Measurements from ENCODE around the gene SLC66A3.

SLC66A3 gene

GRCh38 chr2:11155381-11156035 lies at the start of gene SLC66A3:
Gene SLC66A3, plus strand, starts transcription at chr2:11155467. Its CDS starts 80 bp downstream, at chr2:11155547.
- DNase-seq = no peak

- no peak for DNase-seq
Measured at GRCh38 chr2:11109002-11109401, 46.3 kb upstream of the SLC66A3 start.

GRCh38 chr2:11112870-11113428 lies 42.3 kb upstream of the SLC66A3 start:
- no peak for DNase-seq

GRCh38 chr2:11117776-11118175 lies 37.5 kb upstream of the SLC66A3 start:
- no peak for DNase-seq

- DNase-seq = no peak
Measured at GRCh38 chr2:11118761-11119160, 36.5 kb upstream of the SLC66A3 start.

GRCh38 chr2:11121099-11121822 lies 34.0 kb upstream of the SLC66A3 start:
- no peak for DNase-seq

- no peak for DNase-seq
Measured at GRCh38 chr2:11121823-11122155, 33.5 kb upstream of the SLC66A3 start.

- no peak for DNase-seq
Measured at GRCh38 chr2:11122380-11122779, 32.9 kb upstream of the SLC66A3 start.

GRCh38 chr2:11123001-11123809 lies 32.1 kb upstream of the SLC66A3 start:
- DNase-seq = no peak

GRCh38 chr2:11123856-11124759 lies 31.2 kb upstream of the SLC66A3 start:
- peak; percentile 35 for DNase-seq

- DNase-seq = no peak
Measured at GRCh38 chr2:11124760-11125068, 30.6 kb upstream of the SLC66A3 start.

GRCh38 chr2:11127761-11128160 lies 27.5 kb upstream of the SLC66A3 start:
- no peak for DNase-seq

- DNase-seq = no peak
Measured at GRCh38 chr2:11128243-11128951, 26.9 kb upstream of the SLC66A3 start.

GRCh38 chr2:11129598-11130449 lies 25.4 kb upstream of the SLC66A3 start:
- no peak for DNase-seq

GRCh38 chr2:11131166-11131920 lies 23.9 kb upstream of the SLC66A3 start:
- no peak for DNase-seq

- no peak for DNase-seq
Measured at GRCh38 chr2:11132036-11132671, 23.1 kb upstream of the SLC66A3 start.

GRCh38 chr2:11133238-11133935 lies 21.9 kb upstream of the SLC66A3 start:
- DNase-seq = no peak

GRCh38 chr2:11133936-11134320 lies 21.3 kb upstream of the SLC66A3 start:
- DNase-seq = no peak

GRCh38 chr2:11134349-11134748 lies 20.9 kb upstream of the SLC66A3 start:
- DNase-seq = no peak
